ENCODE measurements around the gene RIPOR2. TPM values are rescaled to one million over a fixed set of nuclear protein-coding genes. Genes with fewer than 3 reads are reported as not detected.

RIPOR2 gene
- total and polyA plus RNA-seq, 8 donors, result 2.0 to 19.3 (median 9.4) TPM; not detected in 1

GRCh38 chr6:24847402-24847801 lies 88.4 kb downstream of the RIPOR2 start:
- no peak for DNase-seq
- TF ChIP-seq EP300 (IDR thresholded peaks at IDR 0.05) (no peak), POLR2A (IDR thresholded peaks at IDR 0.05) (no peak), POLR2AphosphoS5 (IDR thresholded peaks at IDR 0.05) (no peak)
- TF ChIP-seq, protein P1, sequence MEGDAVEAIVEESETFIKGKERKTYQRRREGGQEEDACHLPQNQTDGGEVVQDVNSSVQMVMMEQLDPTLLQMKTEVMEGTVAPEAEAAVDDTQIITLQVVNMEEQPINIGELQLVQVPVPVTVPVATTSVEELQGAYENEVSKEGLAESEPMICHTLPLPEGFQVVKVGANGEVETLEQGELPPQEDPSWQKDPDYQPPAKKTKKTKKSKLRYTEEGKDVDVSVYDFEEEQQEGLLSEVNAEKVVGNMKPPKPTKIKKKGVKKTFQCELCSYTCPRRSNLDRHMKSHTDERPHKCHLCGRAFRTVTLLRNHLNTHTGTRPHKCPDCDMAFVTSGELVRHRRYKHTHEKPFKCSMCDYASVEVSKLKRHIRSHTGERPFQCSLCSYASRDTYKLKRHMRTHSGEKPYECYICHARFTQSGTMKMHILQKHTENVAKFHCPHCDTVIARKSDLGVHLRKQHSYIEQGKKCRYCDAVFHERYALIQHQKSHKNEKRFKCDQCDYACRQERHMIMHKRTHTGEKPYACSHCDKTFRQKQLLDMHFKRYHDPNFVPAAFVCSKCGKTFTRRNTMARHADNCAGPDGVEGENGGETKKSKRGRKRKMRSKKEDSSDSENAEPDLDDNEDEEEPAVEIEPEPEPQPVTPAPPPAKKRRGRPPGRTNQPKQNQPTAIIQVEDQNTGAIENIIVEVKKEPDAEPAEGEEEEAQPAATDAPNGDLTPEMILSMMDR (IDR thresholded peaks at IDR 0.05), result no peak
- H3K9me3 ChIP-seq, result no peaks in the 10 kb centered on the region
- peaks cover 0 to 71% (median 60%) of the 10 kb centered on the region in 4 donors for H3K36me3 ChIP-seq
- H3K27me3 ChIP-seq, result no peaks in the 10 kb centered on the region
- no peak overlapping the region for H3K27ac ChIP-seq
- H3K4me3 ChIP-seq, result no peak overlapping the region
- no peaks in the 10 kb centered on the region for H3K4me1 ChIP-seq
- intact Hi-C loops (cut with DNase I; ENCODE audit: low total_unique reads), result no loop called here
- WGBS, 5 donors, result 85 to 97% (median 95%) methylated on average over 7 of the region's 7 CpGs

DNA sequence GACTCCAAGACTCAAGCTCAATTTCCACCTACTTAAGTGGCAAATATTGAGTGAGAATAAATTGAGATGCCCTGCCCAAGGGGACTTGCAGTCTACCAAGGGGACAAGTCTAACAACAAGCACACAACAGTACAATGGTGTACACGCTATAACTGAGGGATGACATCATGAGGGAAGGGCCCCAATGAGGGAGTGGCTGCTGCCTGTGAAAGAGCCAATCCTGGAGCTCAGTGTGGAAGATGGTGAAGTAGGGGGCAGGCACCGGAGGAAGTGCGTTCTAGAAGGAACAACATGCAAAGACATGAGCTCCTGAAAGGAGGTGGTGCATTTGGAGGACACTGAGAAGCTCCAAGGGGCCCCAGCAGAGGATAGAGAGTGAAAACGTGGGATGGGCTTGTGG lies 90.2 kb downstream of the RIPOR2 start:
- DNase-seq, result no peak
- H3K27me3 ChIP-seq, result no peaks in the 10 kb centered on the region
- TF ChIP-seq POLR2AphosphoS5 (IDR thresholded peaks at IDR 0.05), result no peak
- TF ChIP-seq, protein P1 (IDR thresholded peaks at IDR 0.05), result no peak
- TF ChIP-seq POLR2A (IDR thresholded peaks at IDR 0.05), result no peak
- no peak for TF ChIP-seq EP300 (IDR thresholded peaks at IDR 0.05)
- H3K36me3 ChIP-seq, result peaks cover 0 to 74% (median 67%) of the 10 kb centered on the region in 4 donors
- H3K9me3 ChIP-seq, result no peaks in the 10 kb centered on the region
- WGBS, 5 donors, result 89 to 96% (median 94%) methylated on average over 4 of the region's 4 CpGs
- no peaks in the 10 kb centered on the region for H3K4me1 ChIP-seq
- H3K27ac ChIP-seq, result no peak overlapping the region
- intact Hi-C loops (cut with DNase I; ENCODE audit: low total_unique reads), result no loop called here
- no peak overlapping the region for H3K4me3 ChIP-seq

DNA sequence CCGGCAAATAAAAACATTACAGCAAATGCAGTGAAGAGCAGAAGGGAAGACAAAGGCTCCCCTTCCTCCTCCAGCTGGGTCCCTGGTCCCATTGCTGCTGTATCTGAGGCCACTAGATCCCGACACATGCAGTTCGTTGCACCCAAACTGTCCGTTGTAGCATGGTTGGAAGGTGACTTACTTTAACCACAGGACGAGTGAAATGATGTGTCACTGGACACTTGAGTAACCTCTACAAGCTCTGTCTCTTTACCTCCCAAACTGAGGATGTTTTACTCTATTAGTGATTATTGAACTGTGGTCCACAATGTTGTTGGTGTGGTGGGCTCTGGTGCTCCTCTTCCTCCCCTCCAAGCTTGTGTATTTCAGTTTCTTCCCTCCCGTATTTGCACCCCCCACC lies 90.9 kb downstream of the RIPOR2 start:
- no peak for DNase-seq
- H3K27me3 ChIP-seq, result no peaks in the 10 kb centered on the region
- peaks cover 0 to 69% (median 66%) of the 10 kb centered on the region in 4 donors for H3K36me3 ChIP-seq
- H3K4me1 ChIP-seq, result no peaks in the 10 kb centered on the region
- H3K4me3 ChIP-seq, result no peak overlapping the region
- H3K9me3 ChIP-seq, result no peaks in the 10 kb centered on the region
- intact Hi-C loops (cut with DNase I; ENCODE audit: low total_unique reads), result no loop called here
- TF ChIP-seq, protein P1 (IDR thresholded peaks at IDR 0.05), result no peak
- TF ChIP-seq POLR2A (IDR thresholded peaks at IDR 0.05) (no peak), POLR2AphosphoS5 (IDR thresholded peaks at IDR 0.05) (no peak), EP300 (IDR thresholded peaks at IDR 0.05) (no peak)
- no peak overlapping the region for H3K27ac ChIP-seq
- WGBS, 5 donors, result 87 to 97% (median 94%) methylated on average over 6 of the region's 6 CpGs

GRCh38 chr6:24844061-24844460 lies 91.7 kb downstream of the RIPOR2 start:
- intact Hi-C loops (cut with DNase I; ENCODE audit: low total_unique reads), result no loop called here
- Histone ChIP-seq H3K27ac (no peak overlapping the region), H3K9me3 (no peaks in the 10 kb centered on the region), H3K27me3 (no peaks in the 10 kb centered on the region), H3K36me3 (peaks cover 0 to 63% (median 59%) of the 10 kb centered on the region in 4 donors), H3K4me3 (no peak overlapping the region), H3K4me1 (no peaks in the 10 kb centered on the region)
- no peak for DNase-seq
- WGBS, 5 donors, result 85 to 100% (median 88%) methylated on average over 1 of the region's 1 CpG
- TF ChIP-seq EP300 (IDR thresholded peaks at IDR 0.05) (no peak), POLR2AphosphoS5 (IDR thresholded peaks at IDR 0.05) (no peak), POLR2A (IDR thresholded peaks at IDR 0.05) (no peak)
- TF ChIP-seq, protein P1 (IDR thresholded peaks at IDR 0.05), result no peak

All from stomach (tissue), 9 donors.